ENCODE results near the gene CDCA8. TPM values are rescaled to one million over a fixed set of nuclear protein-coding genes. Genes with fewer than 3 reads are reported as not detected.
A peak's percentile ranks its signal among the peaks of the same experiment; 100 is the strongest.
"Not testable (repeated sequence)": the region's sequence is repeated elsewhere in the genome, so short reads cannot be mapped to it uniquely, and the experiment has no call there.

Gene CDCA8
- total RNA-seq, 6 experiments from 2014 or later = 20.3 to 44.3 (median 41.3) TPM

- DNase-seq = no peak
- no peak overlapping the region for H3K27ac Mint-ChIP-seq
- H3K9me3 Mint-ChIP-seq = no peaks in the 10 kb centered on the region
- no peak overlapping the region for H3K4me3 Mint-ChIP-seq
- TF ChIP-seq CTCF (IDR thresholded peaks at IDR 0.05) = no peak
- no peaks in the 10 kb centered on the region for H3K4me1 Mint-ChIP-seq (ENCODE audit: low read depth)
- H3K27me3 Mint-ChIP-seq (ENCODE audit: insufficient read depth) = peaks cover 3% of the 10 kb centered on the region; the same call in 1 of the 2 replicates
- peaks cover 10% of the 10 kb centered on the region for H3K36me3 Mint-ChIP-seq (ENCODE audit: low read depth)
Observed at GRCh38 chr1:37680933-37681332, 11.4 kb upstream of the CDCA8 start.

GRCh38 chr1:37682334-37682987, 9.9 kb upstream of the CDCA8 start:
- peaks cover 13% of the 10 kb centered on the region for H3K36me3 Mint-ChIP-seq (ENCODE audit: low read depth)

GRCh38 chr1:37684182-37684581, 8.1 kb upstream of the CDCA8 start:
- Mint-ChIP-seq H3K4me1 (ENCODE audit: low read depth) (peaks cover 13% of the 10 kb centered on the region), H3K36me3 (ENCODE audit: low read depth) (peaks cover 20% of the 10 kb centered on the region)
- H3K27ac Mint-ChIP-seq; H3K27me3 Mint-ChIP-seq (ENCODE audit: insufficient read depth); H3K9me3 Mint-ChIP-seq; H3K4me3 Mint-ChIP-seq; DNase-seq: not testable (repeated sequence)

More at GRCh38 chr1:37682334-37682987, 9.9 kb upstream of the CDCA8 start:
- Mint-ChIP-seq H3K4me3 (no peak overlapping the region), H3K9me3 (no peaks in the 10 kb centered on the region), H3K27ac (no peak overlapping the region; the same call in 1 of the 2 replicates), H3K27me3 (ENCODE audit: insufficient read depth) (peaks cover 3% of the 10 kb centered on the region; the same call in 1 of the 2 replicates), H3K4me1 (ENCODE audit: low read depth) (no peaks in the 10 kb centered on the region)
- TF ChIP-seq CTCF (IDR thresholded peaks at IDR 0.05) = peak; percentile 99
- peak; percentile 52 for DNase-seq

- no peak overlapping the region for H3K27ac Mint-ChIP-seq
- no peak for DNase-seq
- H3K4me3 Mint-ChIP-seq = no peak overlapping the region
- H3K27me3 Mint-ChIP-seq (ENCODE audit: insufficient read depth) = no peaks in the 10 kb centered on the region
- peaks cover 20% of the 10 kb centered on the region for H3K36me3 Mint-ChIP-seq (ENCODE audit: low read depth)
- H3K9me3 Mint-ChIP-seq = no peaks in the 10 kb centered on the region
- TF ChIP-seq CTCF (IDR thresholded peaks at IDR 0.05) = no peak
- H3K4me1 Mint-ChIP-seq (ENCODE audit: low read depth) = peaks cover 23% of the 10 kb centered on the region
Observed at GRCh38 chr1:37685722-37686121, 6.6 kb upstream of the CDCA8 start.

- not testable (repeated sequence) for DNase-seq; H3K9me3 Mint-ChIP-seq; H3K27ac Mint-ChIP-seq; H3K27me3 Mint-ChIP-seq (ENCODE audit: insufficient read depth); H3K4me3 Mint-ChIP-seq
- Mint-ChIP-seq H3K36me3 (ENCODE audit: low read depth) (peaks cover 16% of the 10 kb centered on the region), H3K4me1 (ENCODE audit: low read depth) (peaks cover 30% of the 10 kb centered on the region)
Observed at GRCh38 chr1:37687764-37688163, 4.6 kb upstream of the CDCA8 start.

- Mint-ChIP-seq H3K27me3 (ENCODE audit: insufficient read depth) (no peaks in the 10 kb centered on the region), H3K4me1 (ENCODE audit: low read depth) (peaks cover 31% of the 10 kb centered on the region), H3K4me3 (peak overlapping the region; percentile 98), H3K9me3 (no peaks in the 10 kb centered on the region), H3K27ac (peak overlapping the region; percentile 93), H3K36me3 (ENCODE audit: low read depth) (peaks cover 16% of the 10 kb centered on the region)
- TF ChIP-seq CTCF (IDR thresholded peaks at IDR 0.05) = no peak
- no peak for DNase-seq
Observed at GRCh38 chr1:37688926-37689325, 3.4 kb upstream of the CDCA8 start.
